ENCODE measurements around the gene TMIGD3.

Gene TMIGD3

GRCh38 chr1:111505641-111506119 lies 2.2 kb upstream of the TMIGD3 start (continued):
- TF ChIP-seq ZNF704 (tag by site-specific recombination; IDR thresholded peaks at IDR 0.05), result no peak
- no peak for TF ChIP-seq ZNF138 (tag by site-specific recombination; IDR thresholded peaks at IDR 0.05; ENCODE audit: borderline replicate concordance)

- CTCF ChIA-PET, result interaction anchor here (0.7 kb wide), 1 partner anchor 54 kb away, joined by 3 read pairs; no protein-coding TSS in a partner anchor
- peak; percentile 56; the same call in 1 of the 2 replicates for TF ChIP-seq ZBTB49 (tag by site-specific recombination; IDR thresholded peaks at IDR 0.05; ENCODE audit: low read depth)
- TF ChIP-seq ZNF792 (tag by site-specific recombination; IDR thresholded peaks at IDR 0.05), result no peak
- no peak for TF ChIP-seq EGR2 (tag by site-specific recombination; IDR thresholded peaks at IDR 0.05; ENCODE audit: low read depth)
- Histone ChIP-seq H3K36me3 (ENCODE audit: control insufficient read depth in 2 of 2, insufficient read depth in 1 of 2, low read length in 2 of 2) (no peaks in the 10 kb centered on the region), H3K4me3 (ENCODE audit: low read depth, low read length) (no peak overlapping the region), H3K4me1 (ENCODE audit: control insufficient read depth, insufficient read depth, low read length) (no peaks in the 10 kb centered on the region), H3K27ac (ENCODE audit: extremely low read depth, low read depth, low read length) (no peak overlapping the region), H3K9me3 (ENCODE audit: control insufficient read depth, insufficient read depth, low read depth, low read length) (no peaks in the 10 kb centered on the region)
- POLR2A ChIA-PET, result no interaction called here
Measured at GRCh38 chr1:111504097-111504496, 664 bp upstream of the TMIGD3 start.

- CTCF ChIA-PET, result interaction anchor here (1.3 kb wide), 1 partner anchor 213 kb away, joined by 3 read pairs; no protein-coding TSS in a partner anchor
- H3K4me1 ChIP-seq (ENCODE audit: control insufficient read depth, insufficient read depth, low read length), result no peaks in the 10 kb centered on the region
- no peaks in the 10 kb centered on the region for H3K36me3 ChIP-seq (ENCODE audit: control insufficient read depth in 2 of 2, insufficient read depth in 1 of 2, low read length in 2 of 2)
- H3K27ac ChIP-seq (ENCODE audit: extremely low read depth, low read depth, low read length), result no peak overlapping the region
- no peaks in the 10 kb centered on the region for H3K9me3 ChIP-seq (ENCODE audit: control insufficient read depth, insufficient read depth, low read depth, low read length)
- POLR2A ChIA-PET, result no interaction called here
- no peak overlapping the region for H3K4me3 ChIP-seq (ENCODE audit: low read depth, low read length)
- TF ChIP-seq SP3 (tag by site-specific recombination; IDR thresholded peaks at IDR 0.05) (no peak), ZNF580 (tag by site-specific recombination; IDR thresholded peaks at IDR 0.05) (no peak), PRDM10 (tag by site-specific recombination; IDR thresholded peaks at IDR 0.05) (no peak), ZNF548 (tag by site-specific recombination; IDR thresholded peaks at IDR 0.05) (no peak), SALL2 (tag by site-specific recombination; IDR thresholded peaks at IDR 0.05; ENCODE audit: borderline replicate concordance) (no peak), ZEB2 (tag by site-specific recombination; IDR thresholded peaks at IDR 0.05) (no peak), ZNF426 (tag by site-specific recombination; IDR thresholded peaks at IDR 0.05) (no peak), ZNF768 (tag by site-specific recombination; IDR thresholded peaks at IDR 0.05) (no peak)
Measured at GRCh38 chr1:111501645-111502044, 1.8 kb downstream of the TMIGD3 start.

Data from HEK293 (cell line).